ENCODE measurements around the gene CD164.

Gene CD164

DNA sequence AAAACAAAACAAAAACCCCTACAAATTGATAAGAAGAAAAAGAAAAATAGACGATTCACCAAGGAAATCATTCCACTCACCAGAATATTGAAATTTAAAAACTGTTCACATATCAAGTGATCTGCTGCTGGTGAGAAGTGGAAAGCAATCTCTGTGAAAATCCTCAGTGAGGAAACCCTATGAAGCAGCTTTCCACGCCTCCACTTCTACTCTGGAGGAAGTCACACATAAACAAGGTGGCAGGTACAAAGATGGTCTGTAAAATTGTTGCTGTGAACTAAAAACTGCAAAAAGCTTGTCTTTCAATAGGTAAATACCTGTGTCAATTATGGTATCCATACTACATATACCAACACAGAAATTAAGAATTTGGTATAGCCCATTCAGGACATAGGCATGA is 18.5 kb downstream of the CD164 start:
- H3K27ac ChIP-seq: no peak overlapping the region
- intact Hi-C loops (cut with DNase I; ENCODE audit: low total_unique reads): no loop called here
- no peak for DNase-seq
- no peaks in the 10 kb centered on the region for H3K9me3 ChIP-seq
- no peaks in the 10 kb centered on the region for H3K27me3 ChIP-seq
- TF ChIP-seq, protein P1, sequence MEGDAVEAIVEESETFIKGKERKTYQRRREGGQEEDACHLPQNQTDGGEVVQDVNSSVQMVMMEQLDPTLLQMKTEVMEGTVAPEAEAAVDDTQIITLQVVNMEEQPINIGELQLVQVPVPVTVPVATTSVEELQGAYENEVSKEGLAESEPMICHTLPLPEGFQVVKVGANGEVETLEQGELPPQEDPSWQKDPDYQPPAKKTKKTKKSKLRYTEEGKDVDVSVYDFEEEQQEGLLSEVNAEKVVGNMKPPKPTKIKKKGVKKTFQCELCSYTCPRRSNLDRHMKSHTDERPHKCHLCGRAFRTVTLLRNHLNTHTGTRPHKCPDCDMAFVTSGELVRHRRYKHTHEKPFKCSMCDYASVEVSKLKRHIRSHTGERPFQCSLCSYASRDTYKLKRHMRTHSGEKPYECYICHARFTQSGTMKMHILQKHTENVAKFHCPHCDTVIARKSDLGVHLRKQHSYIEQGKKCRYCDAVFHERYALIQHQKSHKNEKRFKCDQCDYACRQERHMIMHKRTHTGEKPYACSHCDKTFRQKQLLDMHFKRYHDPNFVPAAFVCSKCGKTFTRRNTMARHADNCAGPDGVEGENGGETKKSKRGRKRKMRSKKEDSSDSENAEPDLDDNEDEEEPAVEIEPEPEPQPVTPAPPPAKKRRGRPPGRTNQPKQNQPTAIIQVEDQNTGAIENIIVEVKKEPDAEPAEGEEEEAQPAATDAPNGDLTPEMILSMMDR (IDR thresholded peaks at IDR 0.05): no peak
- H3K4me3 ChIP-seq: no peak overlapping the region
- H3K36me3 ChIP-seq: peaks cover 55 to 89% (median 65%) of the 10 kb centered on the region in 3 donors
- H3K4me1 ChIP-seq: no peaks in the 10 kb centered on the region

DNA sequence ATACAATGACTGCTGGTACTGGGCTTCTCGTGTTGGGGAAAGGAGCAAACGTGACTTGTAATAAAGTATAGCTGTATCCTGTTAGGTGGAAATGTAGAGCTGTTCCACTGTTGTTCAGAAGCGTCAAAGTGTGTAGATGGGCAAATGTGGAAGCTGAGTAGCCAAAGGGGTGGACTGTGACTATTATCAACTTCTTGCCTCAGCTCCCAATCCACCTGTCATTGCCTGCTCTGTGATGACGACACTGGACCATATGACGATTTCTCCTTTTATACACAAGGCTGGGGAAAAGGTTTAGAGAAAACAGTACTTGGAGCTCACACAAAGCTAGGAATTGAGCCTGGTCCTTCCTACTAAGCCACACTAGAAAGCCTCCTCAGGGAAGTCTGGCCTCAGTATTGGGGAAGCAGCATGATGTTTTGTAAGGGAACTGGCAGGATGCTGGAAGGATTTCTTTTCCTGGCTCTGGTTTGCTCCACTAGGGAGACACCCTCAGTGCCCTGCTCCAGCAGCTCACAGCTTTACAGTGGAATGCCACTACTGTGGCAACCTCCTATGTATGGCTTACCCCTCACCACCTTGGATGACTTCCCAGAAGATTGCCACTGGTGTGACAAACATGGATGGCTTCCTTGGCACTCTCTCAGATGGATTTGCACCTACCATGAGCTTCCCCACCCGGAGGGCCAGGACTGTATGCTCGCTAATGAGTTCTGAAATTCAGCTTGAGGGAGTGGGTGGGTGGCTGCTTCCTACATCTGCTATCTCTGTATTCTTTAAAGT is 20.0 kb downstream of the CD164 start:
- intact Hi-C loops (cut with DNase I; ENCODE audit: low total_unique reads): no loop called here
- Histone ChIP-seq H3K4me3 (no peak overlapping the region), H3K4me1 (no peaks in the 10 kb centered on the region), H3K36me3 (peaks cover 49 to 89% (median 66%) of the 10 kb centered on the region in 3 donors), H3K9me3 (no peaks in the 10 kb centered on the region), H3K27ac (no peak overlapping the region), H3K27me3 (no peaks in the 10 kb centered on the region)
- DNase-seq: no peak
- TF ChIP-seq, protein P1 (IDR thresholded peaks at IDR 0.05): no peak

DNA sequence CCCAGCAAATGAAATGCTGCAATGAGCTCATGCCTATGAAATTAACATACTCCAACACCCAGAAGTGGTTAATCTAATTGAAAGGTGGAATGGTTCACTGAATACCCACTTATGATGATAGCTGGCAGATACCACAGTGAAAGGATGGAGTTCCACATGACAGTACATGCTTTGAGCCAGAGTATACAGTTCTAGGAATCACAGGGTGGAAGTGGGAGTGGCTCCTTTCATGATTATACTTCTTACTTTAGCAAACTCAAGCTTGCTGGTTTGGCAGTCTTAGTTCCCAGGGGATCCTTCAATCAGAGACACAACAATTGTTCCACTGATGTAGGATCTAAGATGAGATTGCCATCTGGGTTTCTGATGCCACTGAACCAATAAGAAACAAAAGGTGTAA is 21.5 kb downstream of the CD164 start:
- intact Hi-C loops (cut with DNase I; ENCODE audit: low total_unique reads): no loop called here
- peaks cover 63 to 89% (median 73%) of the 10 kb centered on the region in 3 donors for H3K36me3 ChIP-seq
- H3K9me3 ChIP-seq: no peaks in the 10 kb centered on the region
- H3K27me3 ChIP-seq: no peaks in the 10 kb centered on the region
- H3K27ac ChIP-seq: no peak overlapping the region
- H3K4me3 ChIP-seq: no peak overlapping the region
- H3K4me1 ChIP-seq: no peaks in the 10 kb centered on the region
- TF ChIP-seq, protein P1 (IDR thresholded peaks at IDR 0.05): no peak
- no peak for DNase-seq

DNA sequence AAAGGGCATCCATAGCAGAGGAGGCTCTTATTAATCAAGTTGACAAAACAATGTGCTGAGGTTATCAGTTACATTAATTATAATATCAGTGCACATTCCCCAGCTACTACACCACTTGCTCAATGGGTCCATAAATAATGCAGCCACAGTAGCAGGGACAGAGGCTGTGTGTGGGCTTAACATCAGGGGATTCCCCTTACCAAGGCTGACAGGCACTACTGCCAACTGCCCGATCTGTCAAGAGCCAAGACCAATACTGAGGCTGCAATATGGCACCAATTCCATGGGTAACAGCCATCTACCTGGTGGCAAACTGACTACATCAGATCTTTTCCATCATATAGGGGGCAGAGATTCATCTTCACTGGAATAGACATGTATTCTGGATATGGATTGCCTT is 22.0 kb downstream of the CD164 start:
- TF ChIP-seq, protein P1 (IDR thresholded peaks at IDR 0.05): no peak
- Histone ChIP-seq H3K4me1 (no peaks in the 10 kb centered on the region), H3K27ac (no peak overlapping the region), H3K9me3 (no peaks in the 10 kb centered on the region), H3K4me3 (no peak overlapping the region), H3K36me3 (peaks cover 65 to 89% (median 73%) of the 10 kb centered on the region in 3 donors), H3K27me3 (no peaks in the 10 kb centered on the region)
- intact Hi-C loops (cut with DNase I; ENCODE audit: low total_unique reads): no loop called here
- no peak for DNase-seq

DNA sequence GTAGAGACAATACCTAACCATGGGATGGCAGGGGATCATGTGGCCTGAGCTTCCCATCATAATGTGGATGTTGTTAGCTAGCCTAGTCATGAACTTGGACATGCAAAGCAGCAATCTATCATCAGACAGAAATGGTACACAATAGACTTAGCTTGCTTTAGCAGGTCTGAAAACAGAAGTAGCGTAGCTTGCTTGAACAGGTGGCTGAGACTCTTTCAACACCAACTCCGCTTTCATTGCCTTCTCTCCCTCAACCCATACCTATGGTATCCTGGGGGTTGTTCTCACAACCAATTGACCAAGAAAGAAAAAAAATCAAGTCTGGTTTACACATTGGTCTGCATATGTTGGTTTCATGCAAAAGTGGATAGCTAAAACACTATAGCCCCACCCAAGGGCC is 23.0 kb downstream of the CD164 start:
- Histone ChIP-seq H3K9me3 (no peaks in the 10 kb centered on the region), H3K36me3 (peaks cover 65 to 83% (median 75%) of the 10 kb centered on the region in 3 donors), H3K27me3 (no peaks in the 10 kb centered on the region), H3K4me3 (no peak overlapping the region), H3K27ac (no peak overlapping the region), H3K4me1 (no peaks in the 10 kb centered on the region)
- TF ChIP-seq, protein P1 (IDR thresholded peaks at IDR 0.05): no peak
- no peak for DNase-seq
- intact Hi-C loops (cut with DNase I; ENCODE audit: low total_unique reads): no loop called here
